Measurements from ENCODE around the gene SMAD1. TPM values are rescaled to one million over a fixed set of nuclear protein-coding genes. Genes with fewer than 3 reads are reported as not detected.

SMAD1 gene
- total RNA-seq, 1 experiment from 2014 or later = 27.9 TPM

- POLR2A ChIA-PET = interaction anchor here (0.6 kb wide), 1 partner anchor 84 kb away, joined by 3 read pairs; no protein-coding TSS in a partner anchor
- CTCF ChIA-PET = interaction anchor here (1.3 to 1.8 kb wide), 2 partner anchors 20 to 27 kb away, joined by 4 to 5 read pairs; no protein-coding TSS in a partner anchor
- no TSS peak for BruUV-seq (replicated peaks)
- Mint-ChIP-seq H3K27ac (ENCODE audit: low read depth, unreplicated experiment) (no peak overlapping the region), H3K4me3 (ENCODE audit: unreplicated experiment) (no peak overlapping the region), H3K27me3 (ENCODE audit: insufficient read depth, unreplicated experiment) (no peaks in the 10 kb centered on the region), H3K4me1 (ENCODE audit: insufficient read depth, unreplicated experiment) (no peaks in the 10 kb centered on the region), H3K36me3 (ENCODE audit: insufficient read depth, unreplicated experiment) (no peaks in the 10 kb centered on the region), H3K9me3 (ENCODE audit: unreplicated experiment) (no peaks in the 10 kb centered on the region)
- TF ChIP-seq CTCF (IDR thresholded peaks at IDR 0.05; ENCODE audit: unreplicated experiment) = no peak
- no peak for DNase-seq (ENCODE audit: unreplicated experiment)
- intact Hi-C loops (cut with micrococcal nuclease) = no loop called here
Observed at GRCh38 chr4:145589916-145590702, 108.5 kb downstream of the SMAD1 start.

DNA sequence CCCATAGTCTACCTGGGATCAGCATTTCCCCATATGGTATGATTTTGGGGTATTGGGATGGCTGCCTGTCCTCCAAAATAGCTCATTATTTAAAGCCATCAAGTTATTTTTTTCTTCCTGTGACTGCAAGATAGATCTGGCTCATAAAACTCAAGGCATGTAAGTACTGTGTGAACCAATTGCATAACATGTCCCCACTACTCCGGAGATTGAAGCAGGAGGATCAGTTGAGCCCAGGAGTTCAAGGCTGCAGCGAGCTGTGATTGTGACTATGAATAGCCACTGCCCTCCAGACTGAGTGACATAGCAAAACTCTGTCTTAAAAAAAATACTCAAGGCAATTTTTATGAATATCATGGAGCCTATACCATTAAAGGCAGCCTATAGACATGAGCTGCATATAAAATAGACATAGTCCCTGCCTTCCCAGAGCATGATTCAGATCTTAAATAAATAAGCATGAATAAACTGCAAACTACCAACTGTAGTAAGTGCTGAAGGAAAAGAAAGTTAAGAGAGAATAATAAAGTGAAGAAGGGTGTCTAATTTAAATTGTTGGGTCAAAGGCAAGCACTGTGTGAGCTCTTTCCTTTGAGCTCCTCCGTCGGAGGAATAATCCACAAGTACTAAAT, 120.6 kb downstream of the SMAD1 start:
- H3K4me1 Mint-ChIP-seq (ENCODE audit: insufficient read depth, unreplicated experiment) = no peaks in the 10 kb centered on the region
- intact Hi-C loops (cut with micrococcal nuclease) = no loop called here
- H3K27ac Mint-ChIP-seq (ENCODE audit: low read depth, unreplicated experiment) = no peak overlapping the region
- no peak for TF ChIP-seq CTCF (IDR thresholded peaks at IDR 0.05; ENCODE audit: unreplicated experiment)
- ChIA-PET CTCF (interaction anchor here (0.7 to 2.0 kb wide), 9 partner anchors 8 to 385 kb away, joined by 3 to 9 read pairs (median 5); no protein-coding TSS in a partner anchor), POLR2A (interaction anchor here (0.5 to 1.6 kb wide), 2 partner anchors 13 to 500 kb away, joined by 3 to 4 read pairs; no protein-coding TSS in a partner anchor)
- BruUV-seq (replicated peaks) = no TSS peak
- DNase-seq (ENCODE audit: unreplicated experiment) = no peak
- H3K36me3 Mint-ChIP-seq (ENCODE audit: insufficient read depth, unreplicated experiment) = no peaks in the 10 kb centered on the region
- H3K27me3 Mint-ChIP-seq (ENCODE audit: insufficient read depth, unreplicated experiment) = no peaks in the 10 kb centered on the region
- H3K9me3 Mint-ChIP-seq (ENCODE audit: unreplicated experiment) = no peaks in the 10 kb centered on the region
- no peak overlapping the region for H3K4me3 Mint-ChIP-seq (ENCODE audit: unreplicated experiment)

DNA sequence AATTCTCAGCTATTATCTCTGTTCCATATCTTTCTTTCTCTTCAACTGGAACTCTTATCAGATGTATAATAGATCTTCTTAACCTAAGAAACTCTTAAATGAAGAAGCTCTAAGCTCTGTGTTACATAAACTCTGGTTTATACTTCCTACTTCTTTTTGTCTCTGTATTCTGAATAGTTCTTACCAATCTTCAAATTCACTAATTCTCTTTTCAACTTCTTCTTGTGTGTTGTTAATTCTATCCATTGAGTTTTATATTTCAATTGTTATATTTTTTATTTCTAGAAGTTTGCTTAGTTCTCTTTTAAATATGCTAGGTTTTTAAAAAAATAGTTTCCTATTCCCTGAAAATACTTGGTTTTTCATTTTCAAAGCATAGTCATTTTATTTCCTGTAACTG, 124.3 kb downstream of the SMAD1 start:
- no peaks in the 10 kb centered on the region for H3K9me3 Mint-ChIP-seq (ENCODE audit: unreplicated experiment)
- no peaks in the 10 kb centered on the region for H3K27me3 Mint-ChIP-seq (ENCODE audit: insufficient read depth, unreplicated experiment)
- ChIA-PET CTCF (interaction anchor here (1.1 kb wide), 1 partner anchor 372 kb away, joined by 5 read pairs; no protein-coding TSS in a partner anchor), POLR2A (no interaction called here)
- H3K4me3 Mint-ChIP-seq (ENCODE audit: unreplicated experiment) = no peak overlapping the region
- intact Hi-C loops (cut with micrococcal nuclease) = no loop called here
- H3K36me3 Mint-ChIP-seq (ENCODE audit: insufficient read depth, unreplicated experiment) = no peaks in the 10 kb centered on the region
- no peaks in the 10 kb centered on the region for H3K4me1 Mint-ChIP-seq (ENCODE audit: insufficient read depth, unreplicated experiment)
- no peak for TF ChIP-seq CTCF (IDR thresholded peaks at IDR 0.05; ENCODE audit: unreplicated experiment)
- no peak overlapping the region for H3K27ac Mint-ChIP-seq (ENCODE audit: low read depth, unreplicated experiment)
- BruUV-seq (replicated peaks) = no TSS peak
- DNase-seq (ENCODE audit: unreplicated experiment) = no peak

Other genes with a start within 250 kb of the SMAD1 start
- gene MMAA, start 137.5 kb downstream of the SMAD1 start, total RNA-seq (2022) = 9.5 and 9.7 TPM in 2 replicates
- not detected in 2 replicates for gene C4orf51, start 198.3 kb downstream of the SMAD1 start, total RNA-seq (2022)